ENCODE data around the gene PLS1.

PLS1 gene

GRCh38 chr3:142609136-142609535 lies 12.9 kb downstream of the PLS1 start:
- TF ChIP-seq, protein P1, sequence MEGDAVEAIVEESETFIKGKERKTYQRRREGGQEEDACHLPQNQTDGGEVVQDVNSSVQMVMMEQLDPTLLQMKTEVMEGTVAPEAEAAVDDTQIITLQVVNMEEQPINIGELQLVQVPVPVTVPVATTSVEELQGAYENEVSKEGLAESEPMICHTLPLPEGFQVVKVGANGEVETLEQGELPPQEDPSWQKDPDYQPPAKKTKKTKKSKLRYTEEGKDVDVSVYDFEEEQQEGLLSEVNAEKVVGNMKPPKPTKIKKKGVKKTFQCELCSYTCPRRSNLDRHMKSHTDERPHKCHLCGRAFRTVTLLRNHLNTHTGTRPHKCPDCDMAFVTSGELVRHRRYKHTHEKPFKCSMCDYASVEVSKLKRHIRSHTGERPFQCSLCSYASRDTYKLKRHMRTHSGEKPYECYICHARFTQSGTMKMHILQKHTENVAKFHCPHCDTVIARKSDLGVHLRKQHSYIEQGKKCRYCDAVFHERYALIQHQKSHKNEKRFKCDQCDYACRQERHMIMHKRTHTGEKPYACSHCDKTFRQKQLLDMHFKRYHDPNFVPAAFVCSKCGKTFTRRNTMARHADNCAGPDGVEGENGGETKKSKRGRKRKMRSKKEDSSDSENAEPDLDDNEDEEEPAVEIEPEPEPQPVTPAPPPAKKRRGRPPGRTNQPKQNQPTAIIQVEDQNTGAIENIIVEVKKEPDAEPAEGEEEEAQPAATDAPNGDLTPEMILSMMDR (IDR thresholded peaks at IDR 0.05) = no peak

- TF ChIP-seq, protein P1 (IDR thresholded peaks at IDR 0.05) = no peak
These were observed 15.0 kb downstream of the PLS1 start for GRCh38 chr3:142611206-142611605.

DNA sequence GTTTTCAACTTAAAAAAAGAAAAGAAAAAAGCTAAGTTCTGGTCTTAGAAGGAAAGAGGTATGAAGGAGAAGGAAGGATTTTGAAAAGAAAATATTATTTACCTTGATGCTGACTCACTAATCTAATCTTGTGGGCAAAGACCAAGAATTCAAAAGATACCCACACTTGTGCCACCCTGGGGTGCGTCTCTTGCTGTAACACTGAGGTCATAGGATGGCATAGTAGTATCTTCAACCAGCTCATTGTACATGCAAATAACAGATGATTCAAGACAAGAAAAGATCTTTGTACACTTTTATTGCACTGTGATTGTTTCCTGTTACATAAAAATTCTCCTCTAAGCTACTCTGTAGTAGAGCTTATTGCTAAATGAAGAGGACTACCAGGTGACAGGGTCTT lies 17.3 kb downstream of the PLS1 start:
- TF ChIP-seq, protein P1 (IDR thresholded peaks at IDR 0.05) = no peak

- TF ChIP-seq, protein P1 (IDR thresholded peaks at IDR 0.05) = no peak
These were observed 17.9 kb downstream of the PLS1 start for GRCh38 chr3:142614059-142614626.

DNA sequence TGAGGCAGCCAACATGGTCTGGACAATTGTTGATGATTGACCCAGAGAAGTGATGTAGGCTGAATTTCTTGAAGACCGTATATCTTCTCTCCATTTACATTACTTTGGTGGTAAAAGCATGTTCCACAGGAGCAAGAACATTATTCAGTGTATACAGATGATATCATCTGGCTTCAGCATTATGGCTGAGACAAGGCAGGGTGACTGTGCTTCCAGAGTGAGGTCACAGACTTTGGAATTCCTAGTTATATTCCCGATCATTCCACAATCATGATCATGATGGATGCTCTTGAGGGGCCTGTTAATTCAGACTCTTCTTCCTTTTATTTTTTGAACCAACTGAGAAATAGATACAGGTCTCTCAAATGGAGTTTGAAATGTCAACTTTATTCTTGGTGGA lies 19.0 kb downstream of the PLS1 start:
- TF ChIP-seq, protein P1 (IDR thresholded peaks at IDR 0.05) = no peak

- TF ChIP-seq, protein P1 (IDR thresholded peaks at IDR 0.05) = no peak
These were observed 22.8 kb downstream of the PLS1 start for GRCh38 chr3:142618917-142619461.

GRCh38 chr3:142622405-142622804 lies 26.2 kb downstream of the PLS1 start:
- TF ChIP-seq, protein P1 (IDR thresholded peaks at IDR 0.05) = no peak

DNA sequence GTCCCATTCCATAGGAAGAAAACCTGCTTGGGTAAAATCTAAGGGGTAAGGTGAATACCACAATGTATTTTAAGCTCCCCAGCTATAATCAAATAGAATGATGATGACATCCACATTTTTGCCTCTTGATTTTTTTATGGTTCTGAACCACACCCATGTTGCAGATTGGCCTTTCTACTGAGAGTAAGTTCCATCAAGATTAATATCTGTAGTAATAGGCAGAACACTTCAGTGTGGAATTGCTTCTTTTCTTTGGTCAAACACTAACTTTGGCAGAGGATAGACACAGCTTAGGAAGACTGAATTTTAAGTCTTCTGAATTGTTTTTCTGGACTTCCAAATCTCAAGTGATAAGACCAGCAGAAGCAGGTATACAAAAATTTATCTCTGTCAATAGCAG lies 27.0 kb downstream of the PLS1 start:
- TF ChIP-seq, protein P1 (IDR thresholded peaks at IDR 0.05) = no peak
